H1 (cell line): ENCODE measurements around the gene CLPX. TPM values are rescaled to one million over a fixed set of nuclear protein-coding genes. Genes with fewer than 3 reads are reported as not detected.

Source experiments
- CHD7 ChIP-seq: fragments of 300-600 bp; sonication (generic); IDR thresholded peaks from 2 replicates; pipeline ENCODE4 v1.7.1; 2012; ENCODE audit warnings: low read length, moderate library complexity, mild to moderate bottlenecking, inconsistent platforms; ENCODE audit not compliant: insufficient replicate concordance
- POLR2A ChIP-seq, 2 experiments: IDR thresholded peaks; 1 replicate in 1 of 2; 2 replicates in 1 of 2; pipeline ENCODE4 v1.6.1; 2011; ENCODE audit warnings: low read depth in 2 of 2, low read length in 2 of 2, mild to moderate bottlenecking in 2 of 2; ENCODE audit errors: control extremely low read depth in 1 of 2
- SAP30 ChIP-seq: fragments of 300-600 bp; sonication (generic); IDR thresholded peaks from 2 replicates; pipeline ENCODE4 v1.7.1; 2012; ENCODE audit warnings: low read length, moderate library complexity, mild to moderate bottlenecking, inconsistent platforms; ENCODE audit not compliant: insufficient read depth, insufficient replicate concordance
- polyA plus RNA-seq, 7 experiments: library from polyadenylated mRNA; depleted of rRNA in 3 of 7; stranded (reverse) in 5 of 7; unstranded in 2 of 7; fragments of >200 nt in 5 of 7; fragments of 200-250 nt in 2 of 7; gene quantifications; 1 replicate in 5 of 7; 2 replicates in 1 of 7; 4 replicates in 1 of 7; pipeline versions ENCODE4 v1.2.1 to v1.2.3, GENCODE V29; 2011 to 2013; ENCODE audit warnings: missing spikeins in 2 of 7, mixed read lengths in 2 of 7
- total RNA-seq: library from RNA; stranded (reverse); fragmentation: NEBNext Ultra II Directional; extraction: Animal tissue kit (Norgen Biotek cat#: 25700); gene quantifications from 2 replicates; pipeline ENCODE4 v1.2.1, GENCODE V29; 2021

The CLPX gene
- total and polyA plus RNA-seq, 2 of the 8 experiments (the other 6 are each of a cell fraction or from before 2014, with no cell fraction given): 10.5 to 53.6 TPM

- TF ChIP-seq SAP30 (no peak), CHD7 (no peak), POLR2A (IDR thresholded peaks at IDR 0.05; ENCODE audit: control extremely low read depth in 1 of 2, low read depth in 2 of 2, low read length in 2 of 2) (no peak)
Observed at GRCh38 chr15:65231306-65231705, 46.2 kb upstream of the CLPX start (continued).
